ENCODE measurements around the gene TCP11L1.
"Not testable (repeated sequence)": the region's sequence is repeated elsewhere in the genome, so short reads cannot be mapped to it uniquely, and the experiment has no call there.

Gene TCP11L1

DNA sequence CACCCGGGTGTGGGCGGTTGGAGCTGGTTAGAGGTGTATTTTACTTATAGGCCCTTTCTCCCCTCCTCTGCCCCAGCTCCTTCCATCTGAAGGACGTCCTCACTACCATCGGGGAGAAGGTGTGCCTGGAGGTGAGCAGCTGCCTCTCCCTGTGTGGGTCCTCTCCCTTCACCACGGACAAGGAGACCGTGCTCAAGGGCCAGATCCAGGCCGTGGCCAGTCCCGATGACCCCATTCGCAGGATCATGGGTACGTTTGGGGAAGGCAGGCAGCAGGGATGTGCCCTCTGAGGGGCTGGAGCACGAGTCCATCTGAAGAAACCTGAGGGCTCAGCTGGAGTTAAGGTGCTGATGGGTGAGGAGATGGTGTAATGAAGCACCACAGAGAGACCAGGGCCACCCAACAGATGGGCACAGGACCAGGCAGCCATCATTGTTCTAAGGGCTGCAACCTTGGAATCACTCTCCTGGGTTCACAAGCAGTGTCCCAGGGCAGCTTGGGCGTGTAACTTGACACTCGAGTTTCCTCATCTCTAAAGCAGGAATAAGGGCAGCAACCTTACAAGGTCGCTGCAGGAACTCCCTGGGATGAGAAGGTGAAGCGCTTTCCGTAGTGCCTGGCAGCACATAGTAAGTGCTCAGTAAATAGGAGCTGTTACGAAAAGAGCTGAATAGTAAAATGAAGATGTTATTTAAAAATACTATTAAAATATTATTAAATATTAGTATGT lies 29.4 kb downstream of the TCP11L1 start:
- DNase-seq, result no peak

DNA sequence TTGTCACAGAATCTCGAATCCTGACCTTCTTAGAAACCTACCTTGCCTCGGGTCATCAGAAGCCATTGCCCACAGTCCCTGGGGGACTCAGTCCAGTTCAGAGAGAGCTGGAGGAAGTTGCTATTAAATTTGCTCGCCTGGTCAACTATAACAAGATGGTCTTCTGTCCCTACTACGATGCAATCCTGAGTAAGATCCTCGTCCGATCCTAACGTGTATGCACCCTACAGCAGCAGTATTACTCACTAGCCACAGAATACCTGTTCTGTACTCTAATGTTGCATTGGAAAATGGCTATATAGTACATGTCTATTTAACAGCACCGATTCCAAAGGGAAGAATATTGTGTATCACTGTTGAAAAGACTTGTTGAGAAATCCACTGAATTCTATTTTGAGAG lies 33.1 kb downstream of the TCP11L1 start:
- DNase-seq, result no peak

DNA sequence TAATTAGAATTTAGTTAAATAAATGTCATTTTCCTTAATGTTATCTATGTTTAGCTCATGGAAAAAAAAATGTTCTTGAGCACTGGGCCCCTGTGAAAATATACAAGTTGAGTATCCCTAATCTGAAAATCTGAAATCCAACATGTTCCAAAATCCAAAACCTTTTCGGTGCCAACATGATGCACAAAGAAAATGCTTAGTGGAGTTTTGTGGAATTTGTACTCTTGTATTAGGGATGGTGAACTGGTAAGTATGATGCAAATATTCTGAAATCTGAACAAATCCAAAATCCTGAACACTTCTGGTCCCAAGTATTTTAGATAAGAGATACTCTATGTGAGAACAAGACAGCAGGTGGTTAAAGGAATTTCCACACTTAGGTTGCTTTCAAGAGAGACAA lies 44.5 kb downstream of the TCP11L1 start:
- no peak for DNase-seq

DNA sequence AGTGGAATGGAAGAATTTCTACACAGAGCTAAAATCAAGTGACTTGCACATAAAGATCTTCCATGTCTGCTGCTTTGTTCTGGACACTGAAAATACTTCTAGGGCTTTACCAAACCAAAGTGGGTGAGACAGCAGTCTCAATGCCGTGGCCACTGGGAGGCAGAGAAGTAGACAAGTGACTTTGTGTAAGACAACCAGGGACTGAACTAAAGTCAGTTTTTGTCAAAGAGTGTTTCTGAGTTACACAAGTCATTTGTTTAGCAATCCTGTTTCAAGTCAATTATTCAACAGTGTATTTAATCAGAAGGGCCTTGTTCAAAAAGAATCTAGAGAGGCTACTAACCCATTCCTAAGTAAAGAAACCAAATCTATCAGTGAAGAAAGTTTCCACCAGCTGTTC lies 46.6 kb downstream of the TCP11L1 start:
- DNase-seq, result no peak

DNA sequence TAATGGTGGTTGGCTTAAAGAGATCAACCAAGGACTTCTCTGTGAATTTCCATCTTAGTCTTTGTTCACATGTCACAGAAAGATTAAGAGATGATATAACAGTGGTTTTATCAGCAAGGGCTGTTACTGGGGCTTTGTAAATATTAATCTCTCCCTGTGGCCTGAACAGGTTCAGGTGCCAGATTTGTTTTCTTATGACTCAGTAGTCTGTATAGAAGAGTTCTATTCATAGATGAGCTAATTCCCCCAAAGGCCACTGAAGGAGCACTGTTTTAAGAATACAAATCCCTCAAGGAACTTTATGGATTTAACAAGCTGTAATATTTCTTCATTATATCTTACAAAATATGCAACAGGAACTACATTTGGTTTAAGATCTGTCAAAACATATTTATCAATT lies 50.4 kb downstream of the TCP11L1 start:
- no peak for DNase-seq

DNA sequence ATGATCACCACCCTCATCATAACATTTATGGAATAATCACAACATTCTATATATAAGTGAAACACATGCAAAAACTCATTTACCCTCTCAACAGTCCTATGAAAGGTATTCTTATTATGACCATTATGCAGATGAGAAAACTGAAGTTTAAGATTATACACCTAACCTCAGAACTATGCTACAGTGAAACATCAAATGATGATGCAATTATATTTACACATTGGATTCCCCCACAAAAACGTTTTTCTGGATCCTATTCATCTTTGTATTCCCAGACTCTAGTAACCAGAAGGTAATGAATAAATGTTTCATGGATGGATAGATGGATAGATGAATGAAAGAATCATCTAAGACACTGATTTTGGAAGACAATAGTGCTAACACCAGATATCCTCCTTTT lies 54.8 kb downstream of the TCP11L1 start:
- no peak for DNase-seq

DNA sequence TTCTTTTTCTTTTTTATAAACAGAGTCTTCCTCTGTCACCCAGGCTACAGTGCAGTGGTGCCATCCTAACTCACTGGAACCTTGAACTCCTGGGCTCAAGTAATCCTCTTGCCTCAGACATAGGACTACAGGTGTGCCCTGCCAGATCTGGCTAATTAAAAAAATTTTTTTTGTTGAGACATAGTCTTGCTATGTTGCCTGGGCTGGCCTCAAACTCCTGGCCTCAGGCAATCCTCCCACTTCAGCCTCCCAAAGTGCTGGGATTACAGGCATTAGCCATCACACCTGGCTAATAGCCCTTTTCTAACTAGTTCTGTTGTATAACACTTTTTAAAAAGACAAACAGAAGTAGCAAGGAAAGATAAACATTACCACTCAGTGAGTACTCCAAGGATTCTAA lies 64.5 kb downstream of the TCP11L1 start:
- DNase-seq, result no peak

DNA sequence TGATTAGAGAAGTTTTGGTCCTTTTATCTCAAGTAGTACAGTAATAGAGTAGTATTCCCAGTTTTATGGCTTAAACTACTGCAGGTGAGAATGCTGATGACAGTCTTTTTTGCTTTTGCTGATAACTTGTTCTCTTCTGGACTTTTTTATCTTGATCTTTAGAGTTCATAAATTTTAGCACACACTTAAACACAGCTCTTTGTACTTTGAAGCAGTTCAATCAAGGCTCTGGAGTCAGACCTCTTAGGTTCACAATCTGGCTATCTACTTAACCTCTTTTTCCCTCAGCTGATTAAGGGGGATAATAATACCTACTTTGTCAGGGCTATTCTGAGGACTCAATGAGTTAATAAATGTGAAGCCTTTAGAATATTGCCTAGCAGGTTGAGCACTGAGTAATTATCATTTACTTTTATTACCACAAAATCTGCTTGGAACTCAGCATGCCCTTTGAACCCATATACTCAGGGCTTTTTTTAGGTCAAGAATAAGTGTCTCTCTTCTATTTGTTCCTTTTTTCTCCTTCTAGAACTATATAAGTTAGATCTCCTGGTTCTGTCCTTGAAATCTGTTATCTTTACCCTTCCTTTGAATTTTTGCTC lies 70.0 kb downstream of the TCP11L1 start:
- DNase-seq, result no peak

DNA sequence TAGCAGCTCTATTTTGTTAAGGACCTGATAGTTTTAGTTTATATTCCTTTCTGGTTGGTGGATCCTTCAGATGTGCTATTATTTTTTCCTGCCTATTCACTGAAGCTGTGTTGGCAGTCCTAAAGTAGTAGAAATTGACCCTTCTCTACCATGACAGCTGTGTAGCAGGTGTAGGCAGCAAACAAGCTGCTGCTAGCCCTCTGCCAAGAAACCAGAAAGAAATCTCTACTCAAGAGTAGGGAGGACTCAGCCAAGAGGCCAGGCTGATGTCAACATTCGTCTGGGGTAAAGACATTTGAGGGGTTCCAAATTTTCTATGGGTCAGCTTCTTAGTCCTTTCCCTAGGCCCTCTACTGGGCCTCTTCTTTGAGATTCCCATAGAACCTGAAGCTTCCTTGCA lies 70.7 kb downstream of the TCP11L1 start:
- no peak for DNase-seq

DNA sequence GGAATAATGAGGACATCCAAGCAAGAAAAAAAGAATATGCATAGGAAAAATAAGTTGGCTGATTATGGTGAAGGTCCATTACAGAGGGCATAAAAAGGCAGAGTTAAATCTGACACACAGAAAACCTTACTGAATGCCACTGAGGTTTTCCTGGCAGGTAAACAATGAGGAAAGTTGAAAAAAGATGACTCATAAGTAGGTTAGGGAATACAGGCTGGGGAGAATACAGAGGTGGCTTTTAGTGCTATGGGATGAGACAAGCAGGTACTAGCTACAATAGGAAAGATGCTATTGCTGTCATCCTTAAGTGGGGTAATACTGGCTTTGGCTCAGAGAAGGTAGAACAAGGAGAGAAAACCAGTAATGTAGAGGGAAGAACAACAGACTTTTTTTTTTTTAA lies 77.2 kb downstream of the TCP11L1 start:
- no peak for DNase-seq

DNA sequence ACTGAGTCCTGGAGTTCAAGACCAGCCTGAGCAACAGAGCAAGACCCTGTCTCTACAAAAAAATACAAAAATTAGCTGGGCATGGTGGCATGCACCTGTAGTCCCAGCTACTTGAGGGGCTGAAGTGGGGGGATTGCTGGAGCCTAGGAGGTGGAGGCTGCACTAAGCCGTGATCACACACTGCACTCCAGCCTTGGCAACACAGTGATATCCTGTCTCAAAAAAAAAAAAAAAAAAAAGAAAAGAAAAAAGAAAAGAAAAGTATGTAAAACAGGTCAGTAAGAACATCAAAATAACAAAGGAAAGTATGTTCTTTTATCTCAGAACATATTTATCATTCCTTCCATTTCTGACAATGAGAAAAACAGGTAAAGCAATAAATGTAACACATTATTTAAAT lies 83.3 kb downstream of the TCP11L1 start:
- not testable (repeated sequence) for DNase-seq
